Measurements from ENCODE around the gene ANKH.

Gene ANKH

DNA sequence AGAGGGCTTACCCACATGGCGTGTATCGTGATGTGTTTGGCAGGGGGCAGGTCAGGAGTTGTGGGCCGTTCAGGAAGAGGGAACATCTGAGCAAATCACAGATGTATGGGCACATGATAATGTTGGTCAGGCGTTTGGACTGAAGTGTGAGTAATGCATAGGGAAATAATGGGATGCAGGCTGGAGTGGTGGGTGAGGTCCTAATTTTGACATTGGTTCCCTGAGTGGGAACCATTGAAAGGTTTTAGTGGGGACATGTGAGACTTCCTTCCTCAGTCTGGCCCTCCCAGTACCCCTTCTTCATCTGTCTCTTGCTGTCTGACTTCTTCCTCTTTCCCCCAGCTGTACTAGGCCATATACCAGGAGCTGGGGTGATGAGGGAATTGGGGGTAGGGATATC is 199.5 kb downstream of the ANKH start:
- H3F3A ChIP-seq (ENCODE audit: low read depth), result no peaks in the 10 kb centered on the region
- H3K9me2 ChIP-seq (replicated peaks; ENCODE audit: low read depth, low read length), result no peaks in the 10 kb centered on the region
- peaks cover 17% of the 10 kb centered on the region; the same call in 1 of the 2 replicates for H3K36me3 ChIP-seq (ENCODE audit: insufficient read depth, low read length)
- H2AFZ ChIP-seq (ENCODE audit: low read length), result no peak overlapping the region
- no peaks in the 10 kb centered on the region for H3K9me3 ChIP-seq (ENCODE audit: insufficient read depth, low read depth, low read length)
- peak overlapping the region; percentile 97 for H3K4me2 ChIP-seq (ENCODE audit: low read depth, low read length, poor library complexity, severe bottlenecking)
- H3K27me3 ChIP-seq (ENCODE audit: insufficient read depth, low read length, poor library complexity, severe bottlenecking), result no peaks in the 10 kb centered on the region
- TF ChIP-seq EZH2phosphoT487 (IDR thresholded peaks at IDR 0.05; ENCODE audit: borderline replicate concordance), result no peak
- H3K4me1 ChIP-seq (ENCODE audit: insufficient read depth, low read length, poor library complexity, severe bottlenecking), result peaks cover 77% of the 10 kb centered on the region
- peak overlapping the region; percentile 20 for H3K9ac ChIP-seq (ENCODE audit: low read depth, low read length, poor library complexity, severe bottlenecking)
- peaks cover 95% of the 10 kb centered on the region for H4K20me1 ChIP-seq (ENCODE audit: insufficient read depth, low read length, poor library complexity, severe bottlenecking)
- H3K79me2 ChIP-seq (ENCODE audit: insufficient read depth, low read length), result peaks cover 100% of the 10 kb centered on the region
- peak overlapping the region; percentile 27 for H3K4me3 ChIP-seq (ENCODE audit: low read length, poor library complexity, severe bottlenecking)

DNA sequence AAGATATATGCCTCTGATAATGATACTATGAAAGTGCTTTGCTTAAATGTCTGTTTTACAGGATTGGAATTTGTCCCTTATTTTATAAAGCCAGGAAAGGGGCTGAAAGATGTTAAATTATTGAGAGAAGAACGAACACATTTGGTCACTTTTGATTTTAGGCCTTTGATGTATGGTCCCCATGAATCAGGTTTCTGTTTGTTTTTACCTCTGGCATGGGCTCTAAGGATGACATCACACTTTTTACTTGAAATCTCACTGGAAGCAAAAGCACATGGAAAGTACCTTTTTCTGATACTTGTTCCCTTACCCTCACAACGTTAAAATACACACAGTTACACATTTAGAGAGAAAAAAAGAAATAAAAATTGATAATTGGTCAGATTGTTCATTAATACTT is 200.2 kb downstream of the ANKH start:
- Histone ChIP-seq H3K9me3 (ENCODE audit: insufficient read depth, low read depth, low read length) (no peaks in the 10 kb centered on the region), H3K27me3 (ENCODE audit: insufficient read depth, low read length, poor library complexity, severe bottlenecking) (no peaks in the 10 kb centered on the region), H3K4me1 (ENCODE audit: insufficient read depth, low read length, poor library complexity, severe bottlenecking) (peaks cover 80% of the 10 kb centered on the region), H3K36me3 (ENCODE audit: insufficient read depth, low read length) (peaks cover 12% of the 10 kb centered on the region; the same call in 1 of the 2 replicates), H3K9ac (ENCODE audit: low read depth, low read length, poor library complexity, severe bottlenecking) (no peak overlapping the region), H2AFZ (ENCODE audit: low read length) (no peak overlapping the region), H3K4me3 (ENCODE audit: low read length, poor library complexity, severe bottlenecking) (peak overlapping the region; percentile 24), H3F3A (ENCODE audit: low read depth) (no peaks in the 10 kb centered on the region), H3K79me2 (ENCODE audit: insufficient read depth, low read length) (peaks cover 100% of the 10 kb centered on the region), H3K9me2 (replicated peaks; ENCODE audit: low read depth, low read length) (no peaks in the 10 kb centered on the region), H3K4me2 (ENCODE audit: low read depth, low read length, poor library complexity, severe bottlenecking) (peak overlapping the region; percentile 97), H4K20me1 (ENCODE audit: insufficient read depth, low read length, poor library complexity, severe bottlenecking) (peaks cover 99% of the 10 kb centered on the region)
- TF ChIP-seq, protein P1, sequence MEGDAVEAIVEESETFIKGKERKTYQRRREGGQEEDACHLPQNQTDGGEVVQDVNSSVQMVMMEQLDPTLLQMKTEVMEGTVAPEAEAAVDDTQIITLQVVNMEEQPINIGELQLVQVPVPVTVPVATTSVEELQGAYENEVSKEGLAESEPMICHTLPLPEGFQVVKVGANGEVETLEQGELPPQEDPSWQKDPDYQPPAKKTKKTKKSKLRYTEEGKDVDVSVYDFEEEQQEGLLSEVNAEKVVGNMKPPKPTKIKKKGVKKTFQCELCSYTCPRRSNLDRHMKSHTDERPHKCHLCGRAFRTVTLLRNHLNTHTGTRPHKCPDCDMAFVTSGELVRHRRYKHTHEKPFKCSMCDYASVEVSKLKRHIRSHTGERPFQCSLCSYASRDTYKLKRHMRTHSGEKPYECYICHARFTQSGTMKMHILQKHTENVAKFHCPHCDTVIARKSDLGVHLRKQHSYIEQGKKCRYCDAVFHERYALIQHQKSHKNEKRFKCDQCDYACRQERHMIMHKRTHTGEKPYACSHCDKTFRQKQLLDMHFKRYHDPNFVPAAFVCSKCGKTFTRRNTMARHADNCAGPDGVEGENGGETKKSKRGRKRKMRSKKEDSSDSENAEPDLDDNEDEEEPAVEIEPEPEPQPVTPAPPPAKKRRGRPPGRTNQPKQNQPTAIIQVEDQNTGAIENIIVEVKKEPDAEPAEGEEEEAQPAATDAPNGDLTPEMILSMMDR (conservative IDR thresholded peaks at IDR 0.05; ENCODE audit: low read length), result no peak
- no peak for TF ChIP-seq EZH2phosphoT487 (IDR thresholded peaks at IDR 0.05; ENCODE audit: borderline replicate concordance)

DNA sequence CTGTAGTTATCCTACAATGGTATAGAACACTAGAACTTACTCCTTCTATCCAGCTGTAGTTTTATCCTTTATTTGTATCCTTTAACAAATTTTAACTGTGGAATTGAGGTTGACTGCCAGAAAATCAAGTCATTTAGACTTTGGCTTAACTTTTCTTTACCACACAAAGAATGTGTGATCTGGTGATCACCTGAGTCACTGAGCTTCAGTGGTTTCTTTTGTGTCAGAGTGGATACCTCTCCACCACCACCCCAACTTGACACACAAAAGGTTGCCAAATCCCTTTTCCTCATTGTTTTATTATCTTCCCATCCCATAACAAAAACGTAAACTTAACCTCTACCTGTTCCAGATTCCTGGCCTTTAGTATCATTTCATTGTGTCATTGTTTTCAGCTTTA is 201.6 kb downstream of the ANKH start:
- Histone ChIP-seq H4K20me1 (ENCODE audit: insufficient read depth, low read length, poor library complexity, severe bottlenecking) (peaks cover 99% of the 10 kb centered on the region), H3F3A (ENCODE audit: low read depth) (no peaks in the 10 kb centered on the region), H2AFZ (ENCODE audit: low read length) (no peak overlapping the region), H3K9me2 (replicated peaks; ENCODE audit: low read depth, low read length) (no peaks in the 10 kb centered on the region), H3K79me2 (ENCODE audit: insufficient read depth, low read length) (peaks cover 100% of the 10 kb centered on the region), H3K9ac (ENCODE audit: low read depth, low read length, poor library complexity, severe bottlenecking) (no peak overlapping the region), H3K27me3 (ENCODE audit: insufficient read depth, low read length, poor library complexity, severe bottlenecking) (no peaks in the 10 kb centered on the region), H3K4me2 (ENCODE audit: low read depth, low read length, poor library complexity, severe bottlenecking) (peak overlapping the region; percentile 97), H3K36me3 (ENCODE audit: insufficient read depth, low read length) (peaks cover 6% of the 10 kb centered on the region; the same call in 1 of the 2 replicates), H3K9me3 (ENCODE audit: insufficient read depth, low read depth, low read length) (no peaks in the 10 kb centered on the region), H3K4me1 (ENCODE audit: insufficient read depth, low read length, poor library complexity, severe bottlenecking) (peaks cover 76% of the 10 kb centered on the region), H3K4me3 (ENCODE audit: low read length, poor library complexity, severe bottlenecking) (peak overlapping the region; percentile 19)
- TF ChIP-seq, protein P1 (conservative IDR thresholded peaks at IDR 0.05; ENCODE audit: low read length), result no peak
- TF ChIP-seq EZH2phosphoT487 (IDR thresholded peaks at IDR 0.05; ENCODE audit: borderline replicate concordance), result no peak

DNA sequence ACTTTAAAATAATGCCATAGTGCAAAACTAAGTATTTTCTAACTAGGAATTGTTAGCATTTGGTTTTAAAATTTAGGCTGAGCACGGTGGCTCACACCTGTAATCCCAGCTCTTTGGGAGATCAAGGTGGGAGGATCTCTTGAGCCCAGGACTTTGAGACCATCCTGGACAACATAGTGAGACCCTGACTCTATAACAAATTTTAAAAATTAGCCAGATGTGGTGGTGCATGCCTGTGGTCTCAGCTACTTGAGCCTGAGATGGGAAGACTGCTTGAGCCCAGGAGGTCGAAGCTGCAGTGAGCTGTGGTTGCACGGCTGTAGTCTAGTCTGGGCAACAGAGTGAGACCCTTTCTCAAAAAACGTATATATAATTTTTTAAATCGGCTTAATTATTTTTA is 202.2 kb downstream of the ANKH start:
- H2AFZ ChIP-seq (ENCODE audit: low read length), result no peak overlapping the region
- H3K36me3 ChIP-seq (ENCODE audit: insufficient read depth, low read length), result peaks cover 6% of the 10 kb centered on the region; the same call in 1 of the 2 replicates
- H3K27me3 ChIP-seq (ENCODE audit: insufficient read depth, low read length, poor library complexity, severe bottlenecking), result no peaks in the 10 kb centered on the region
- H3K4me1 ChIP-seq (ENCODE audit: insufficient read depth, low read length, poor library complexity, severe bottlenecking), result peaks cover 75% of the 10 kb centered on the region
- H3K9ac ChIP-seq (ENCODE audit: low read depth, low read length, poor library complexity, severe bottlenecking), result no peak overlapping the region
- no peaks in the 10 kb centered on the region for H3K9me2 ChIP-seq (replicated peaks; ENCODE audit: low read depth, low read length)
- H3K4me2 ChIP-seq (ENCODE audit: low read depth, low read length, poor library complexity, severe bottlenecking), result peak overlapping the region; percentile 97
- H3F3A ChIP-seq (ENCODE audit: low read depth), result no peaks in the 10 kb centered on the region
- TF ChIP-seq EZH2phosphoT487 (IDR thresholded peaks at IDR 0.05; ENCODE audit: borderline replicate concordance), result no peak
- TF ChIP-seq, protein P1 (conservative IDR thresholded peaks at IDR 0.05; ENCODE audit: low read length), result no peak
- peak overlapping the region; percentile 19 for H3K4me3 ChIP-seq (ENCODE audit: low read length, poor library complexity, severe bottlenecking)
- H3K79me2 ChIP-seq (ENCODE audit: insufficient read depth, low read length), result peaks cover 97% of the 10 kb centered on the region
- no peaks in the 10 kb centered on the region for H3K9me3 ChIP-seq (ENCODE audit: insufficient read depth, low read depth, low read length)
- peaks cover 94% of the 10 kb centered on the region for H4K20me1 ChIP-seq (ENCODE audit: insufficient read depth, low read length, poor library complexity, severe bottlenecking)
